ENCODE results near the gene MBIP. TPM values are rescaled to one million over a fixed set of nuclear protein-coding genes. Genes with fewer than 3 reads are reported as not detected.
"Not testable (repeated sequence)": the region's sequence is repeated elsewhere in the genome, so short reads cannot be mapped to it uniquely, and the experiment has no call there.

The MBIP gene, protein sequence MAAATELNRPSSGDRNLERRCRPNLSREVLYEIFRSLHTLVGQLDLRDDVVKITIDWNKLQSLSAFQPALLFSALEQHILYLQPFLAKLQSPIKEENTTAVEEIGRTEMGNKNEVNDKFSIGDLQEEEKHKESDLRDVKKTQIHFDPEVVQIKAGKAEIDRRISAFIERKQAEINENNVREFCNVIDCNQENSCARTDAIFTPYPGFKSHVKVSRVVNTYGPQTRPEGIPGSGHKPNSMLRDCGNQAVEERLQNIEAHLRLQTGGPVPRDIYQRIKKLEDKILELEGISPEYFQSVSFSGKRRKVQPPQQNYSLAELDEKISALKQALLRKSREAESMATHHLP
- total RNA-seq = 10 to 100 TPM; 26.8 to 27.8 TPM

GRCh38 chr14:36320200-36320896 lies at the start of gene MBIP:
MBIP (minus strand) TSS chr14:36320637; CDS start chr14:36320588, 49 bp downstream.
- ChIA-PET POLR2A (interaction anchor here (0.6 to 1.9 kb wide), 2 partner anchors 383 to 494 kb away, joined by 8 to 15 read pairs; partner anchors contain the start of gene BRMS1L), CTCF (interaction anchor here (0.7 kb wide), 1 partner anchor 17 kb away, joined by 3 read pairs; no protein-coding TSS in a partner anchor)

GRCh38 chr14:36367985-36368774 lies 47.7 kb upstream of the MBIP start:
- POLR2A ChIA-PET = no interaction called here
- CTCF ChIA-PET = no interaction called here

- ChIA-PET POLR2A (no interaction called here), CTCF (interaction anchor here (2.0 kb wide), 1 partner anchor 8 kb away, joined by 8 read pairs; no protein-coding TSS in a partner anchor)
Observed at GRCh38 chr14:36365766-36366165, 45.3 kb upstream of the MBIP start.

GRCh38 chr14:36363704-36364103 lies 43.3 kb upstream of the MBIP start:
- ChIA-PET POLR2A (no interaction called here), CTCF (no interaction called here)

- ChIA-PET CTCF (no interaction called here), POLR2A (no interaction called here)
Observed at GRCh38 chr14:36362648-36363047, 42.2 kb upstream of the MBIP start.

DNA sequence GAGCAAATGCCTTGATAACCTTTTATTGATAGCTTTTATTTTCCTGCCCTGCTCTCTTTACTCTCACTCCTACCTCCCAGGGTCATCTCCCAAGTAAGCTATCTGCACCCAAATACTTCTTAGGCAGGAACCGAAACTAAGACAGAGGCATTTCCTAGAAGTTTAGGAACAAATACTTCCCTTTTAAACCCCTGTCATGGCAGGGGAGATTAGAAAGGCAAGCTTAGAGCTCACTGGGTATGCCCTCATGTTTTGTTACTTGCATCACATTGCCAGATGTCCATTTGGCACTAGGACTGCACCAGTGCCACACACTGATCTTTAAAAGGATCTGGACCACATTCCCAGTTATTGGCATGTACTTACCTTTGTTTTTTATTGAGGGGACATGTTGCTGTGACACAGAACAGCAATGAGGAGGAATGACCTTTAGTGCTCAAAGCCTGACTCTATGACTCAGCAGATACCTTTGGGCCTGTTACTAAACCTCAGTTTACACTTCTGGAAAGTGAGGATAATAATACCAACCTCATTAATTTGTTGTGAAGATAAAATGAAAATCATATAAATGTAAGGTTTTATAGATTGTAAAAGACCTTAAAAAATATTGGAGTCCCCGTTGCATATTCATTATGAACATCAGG lies 40.9 kb upstream of the MBIP start:
- CTCF ChIA-PET = no interaction called here

GRCh38 chr14:36356862-36357261 lies 36.4 kb upstream of the MBIP start:
- POLR2A ChIA-PET = no interaction called here
- CTCF ChIA-PET = no interaction called here

More for the DNA sequence above, 40.9 kb upstream of the MBIP start:
- POLR2A ChIA-PET = no interaction called here

GRCh38 chr14:36346052-36346451 lies 25.6 kb upstream of the MBIP start:
- CTCF ChIA-PET = no interaction called here
- POLR2A ChIA-PET = no interaction called here

DNA sequence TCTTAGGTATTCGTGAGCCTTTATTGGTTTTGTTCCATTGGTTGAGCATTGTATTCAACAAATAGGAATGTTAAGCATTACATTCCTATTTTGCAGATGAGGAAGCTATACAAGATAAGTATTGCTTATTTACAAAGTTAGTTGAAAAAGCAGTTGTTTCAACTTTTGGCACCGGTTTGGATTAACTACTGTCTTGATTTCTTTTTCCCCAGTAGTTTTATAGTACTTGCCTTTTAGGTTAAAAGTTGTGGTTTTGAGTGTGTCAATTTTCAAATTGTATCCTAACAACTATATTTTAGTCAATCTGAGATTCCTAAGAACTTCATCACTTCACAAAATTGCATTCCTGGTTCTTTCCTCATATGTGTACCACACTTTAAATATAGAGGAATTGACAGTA lies 23.8 kb upstream of the MBIP start:
- POLR2A ChIA-PET = no interaction called here

DNA sequence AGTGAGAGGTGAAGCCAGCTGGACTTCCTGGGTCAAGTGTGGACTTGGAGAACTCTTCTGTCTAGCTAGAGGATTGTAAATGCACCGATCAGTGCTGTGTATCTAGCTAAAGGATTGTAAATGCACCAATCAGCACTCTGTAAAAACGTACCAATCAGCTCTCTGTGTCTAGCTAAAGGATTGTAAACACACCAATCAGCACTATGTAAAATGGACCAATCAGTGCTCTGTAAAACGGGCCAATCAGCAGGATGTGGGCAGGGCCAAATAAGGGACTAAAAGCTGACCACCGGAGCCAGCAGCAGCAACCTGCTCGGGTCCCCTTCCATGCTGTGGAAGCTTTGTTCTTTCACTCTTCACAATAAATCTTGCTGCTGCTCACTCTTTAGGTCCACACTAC lies 21.4 kb upstream of the MBIP start:
- CTCF ChIA-PET, POLR2A ChIA-PET: not testable (repeated sequence)

More for the DNA sequence above, 23.8 kb upstream of the MBIP start:
- CTCF ChIA-PET = no interaction called here

GRCh38 chr14:36340276-36340890 lies 19.9 kb upstream of the MBIP start:
- ChIA-PET POLR2A (no interaction called here), CTCF (no interaction called here)

DNA sequence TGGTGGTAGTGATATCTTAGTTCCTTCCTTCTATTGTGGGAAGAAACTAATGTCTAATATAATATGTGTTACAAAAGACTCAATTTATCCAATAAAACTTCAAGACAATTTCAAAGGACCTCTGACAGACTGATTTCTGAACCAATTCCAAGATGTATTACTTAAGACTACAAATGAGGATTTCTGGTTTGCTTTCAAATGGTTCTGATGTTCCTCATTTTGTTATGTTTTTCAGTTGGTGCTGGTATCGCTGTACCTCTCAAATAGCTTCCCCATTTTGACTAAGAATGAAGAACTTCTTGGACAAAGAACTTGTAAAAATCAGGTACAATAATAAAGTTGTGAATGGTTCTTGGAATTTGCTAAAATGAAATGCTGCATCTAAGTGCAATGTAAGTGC lies 19.4 kb upstream of the MBIP start:
- CTCF ChIA-PET = no interaction called here
- POLR2A ChIA-PET = no interaction called here

DNA sequence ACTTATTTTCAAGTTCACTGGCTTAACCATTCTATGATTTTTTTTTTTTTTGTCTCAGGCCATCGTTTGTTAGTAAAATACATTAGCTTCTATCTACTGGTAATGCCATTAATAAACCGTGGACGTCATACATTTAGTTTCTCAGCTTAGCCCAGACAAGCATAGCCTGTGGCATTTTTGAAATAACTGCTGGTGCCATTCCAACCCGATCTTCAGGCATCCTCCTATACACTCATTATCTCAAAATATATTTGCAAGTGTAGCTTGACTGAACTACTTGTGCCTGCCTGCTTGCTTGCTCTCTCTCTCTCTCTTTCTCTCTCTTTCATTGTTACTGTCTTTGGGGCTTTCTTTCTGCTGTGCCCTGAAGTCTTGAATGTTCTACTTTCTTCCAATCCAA lies 12.7 kb upstream of the MBIP start:
- POLR2A ChIA-PET = interaction anchor here (0.7 kb wide), 1 partner anchor 185 kb away, joined by 3 read pairs; no protein-coding TSS in a partner anchor
- CTCF ChIA-PET = no interaction called here

DNA sequence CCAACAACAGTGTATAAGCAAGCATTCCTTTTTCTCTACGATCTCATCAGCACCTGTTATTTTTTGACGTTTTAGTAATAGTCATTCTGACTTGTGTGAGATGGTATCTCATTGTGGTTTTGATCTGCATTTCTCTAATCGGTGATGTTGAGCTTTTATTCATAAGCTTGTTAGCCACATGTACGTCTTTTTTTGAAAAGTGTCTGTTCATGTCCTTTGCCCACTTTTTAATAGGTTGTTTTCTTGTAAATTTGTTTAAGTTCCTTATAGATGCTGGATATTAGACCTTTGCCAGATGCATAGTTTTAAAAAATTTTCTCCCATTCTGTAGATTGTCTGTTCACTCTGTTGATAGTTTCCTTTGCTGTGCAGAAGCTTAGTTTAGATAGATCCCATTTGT lies 7.1 kb upstream of the MBIP start:
- POLR2A ChIA-PET, CTCF ChIA-PET: not testable (repeated sequence)

GRCh38 chr14:36325853-36326252 lies 5.4 kb upstream of the MBIP start:
- CTCF ChIA-PET = no interaction called here
- POLR2A ChIA-PET = no interaction called here

DNA sequence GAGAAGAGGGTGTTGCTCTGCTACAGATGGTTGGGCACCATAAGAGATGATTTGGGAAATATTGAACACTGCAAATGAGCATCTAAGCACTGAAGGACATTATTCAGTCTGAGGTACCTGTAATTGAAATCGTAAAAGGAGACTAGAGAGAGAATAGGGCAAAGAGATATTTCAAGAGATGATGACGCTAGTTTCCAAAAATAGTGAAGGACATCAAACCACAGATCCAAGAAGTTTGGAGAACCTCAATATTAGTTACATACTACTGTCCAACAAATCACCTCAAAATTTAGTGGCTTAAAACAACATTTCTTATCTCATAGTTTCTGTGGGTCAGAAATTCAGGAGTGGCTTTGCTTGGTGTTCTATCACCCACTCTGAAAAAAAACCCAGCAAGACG lies 4.5 kb upstream of the MBIP start:
- POLR2A ChIA-PET = no interaction called here

GRCh38 chr14:36320897-36321381 lies 502 bp upstream of the MBIP start:
- ChIA-PET CTCF (interaction anchor here (0.7 kb wide), 1 partner anchor 17 kb away, joined by 3 read pairs; no protein-coding TSS in a partner anchor), POLR2A (interaction anchor here (0.6 to 1.9 kb wide), 2 partner anchors 384 to 494 kb away, joined by 8 to 15 read pairs; partner anchors contain the start of gene BRMS1L)

More for the DNA sequence above, 4.5 kb upstream of the MBIP start:
- CTCF ChIA-PET = no interaction called here

- CTCF ChIA-PET = no interaction called here
- POLR2A ChIA-PET = interaction anchor here (1.9 kb wide), 1 partner anchor 493 kb away, joined by 15 read pairs; the partner anchor contains the start of gene BRMS1L
Observed at GRCh38 chr14:36319899-36320199, 588 bp downstream of the MBIP start.

DNA sequence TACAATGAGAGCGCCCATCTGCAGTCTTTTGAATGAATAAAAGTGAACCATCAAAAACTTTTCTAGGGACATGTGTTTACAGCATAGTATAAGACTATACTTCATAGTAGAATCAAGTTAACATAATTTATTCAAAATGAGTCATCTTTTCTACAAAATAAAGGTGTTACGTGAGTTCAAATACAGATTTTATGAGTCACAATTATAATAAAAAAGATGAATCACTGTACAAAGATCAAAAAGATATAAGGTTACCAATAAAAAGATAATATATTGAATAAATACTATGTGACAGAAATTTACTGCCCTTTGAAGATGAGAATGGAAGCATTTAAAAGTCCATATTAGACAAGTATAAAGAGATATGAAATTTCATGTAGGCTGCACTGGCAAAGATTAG lies 2.8 kb downstream of the MBIP start:
- POLR2A ChIA-PET = no interaction called here
- CTCF ChIA-PET = no interaction called here

All from activated CD8-positive, alpha-beta memory T cell treated with anti-CD3 and anti-CD28 coated beads for 36 hours (primary cell).